ENCODE results near the gene STK32B. TPM values are rescaled to one million over a fixed set of nuclear protein-coding genes. Genes with fewer than 3 reads are reported as not detected.

STK32B gene
- total RNA-seq, 1 donor from 2014 or later: 0.56 TPM

DNA sequence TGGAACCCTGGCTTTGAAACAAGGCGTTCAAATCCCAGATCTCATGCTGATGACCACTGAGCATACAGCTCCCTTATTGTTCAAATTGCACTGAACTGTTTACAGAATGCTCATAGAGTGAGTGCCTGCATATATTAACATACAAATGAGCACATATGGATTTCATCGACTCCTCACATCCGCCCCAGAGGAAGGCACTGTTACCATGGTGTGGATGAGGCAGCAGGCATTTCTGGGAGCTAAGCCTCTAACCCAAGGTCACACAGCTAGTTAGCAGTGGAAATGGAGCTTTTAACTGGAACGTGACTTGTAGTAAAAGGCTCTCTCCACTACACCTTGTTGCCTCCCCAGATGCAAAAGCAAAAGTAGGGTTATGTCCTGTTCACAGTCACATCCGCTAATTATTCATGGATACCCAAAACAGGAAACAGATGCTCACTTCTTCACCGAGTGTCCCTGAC is 289.7 kb downstream of the STK32B start:
- Mint-ChIP-seq H3K36me3 (ENCODE audit: low read depth, unreplicated experiment) (peaks cover 4% of the 10 kb centered on the region), H3K27me3 (ENCODE audit: unreplicated experiment) (peaks cover 1% of the 10 kb centered on the region), H3K4me1 (ENCODE audit: unreplicated experiment) (peaks cover 11% of the 10 kb centered on the region), H3K4me3 (ENCODE audit: unreplicated experiment) (no peak overlapping the region), H3K27ac (ENCODE audit: unreplicated experiment) (peak overlapping the region; percentile 82), H3K9me3 (ENCODE audit: unreplicated experiment) (peaks cover 4% of the 10 kb centered on the region)
- TF ChIP-seq, protein P1, sequence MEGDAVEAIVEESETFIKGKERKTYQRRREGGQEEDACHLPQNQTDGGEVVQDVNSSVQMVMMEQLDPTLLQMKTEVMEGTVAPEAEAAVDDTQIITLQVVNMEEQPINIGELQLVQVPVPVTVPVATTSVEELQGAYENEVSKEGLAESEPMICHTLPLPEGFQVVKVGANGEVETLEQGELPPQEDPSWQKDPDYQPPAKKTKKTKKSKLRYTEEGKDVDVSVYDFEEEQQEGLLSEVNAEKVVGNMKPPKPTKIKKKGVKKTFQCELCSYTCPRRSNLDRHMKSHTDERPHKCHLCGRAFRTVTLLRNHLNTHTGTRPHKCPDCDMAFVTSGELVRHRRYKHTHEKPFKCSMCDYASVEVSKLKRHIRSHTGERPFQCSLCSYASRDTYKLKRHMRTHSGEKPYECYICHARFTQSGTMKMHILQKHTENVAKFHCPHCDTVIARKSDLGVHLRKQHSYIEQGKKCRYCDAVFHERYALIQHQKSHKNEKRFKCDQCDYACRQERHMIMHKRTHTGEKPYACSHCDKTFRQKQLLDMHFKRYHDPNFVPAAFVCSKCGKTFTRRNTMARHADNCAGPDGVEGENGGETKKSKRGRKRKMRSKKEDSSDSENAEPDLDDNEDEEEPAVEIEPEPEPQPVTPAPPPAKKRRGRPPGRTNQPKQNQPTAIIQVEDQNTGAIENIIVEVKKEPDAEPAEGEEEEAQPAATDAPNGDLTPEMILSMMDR (IDR thresholded peaks at IDR 0.05; ENCODE audit: unreplicated experiment): no peak
- DNase-seq (ENCODE audit: low spot score): no peak

GRCh38 chr4:5341526-5341925 is 290.2 kb downstream of the STK32B start:
- DNase-seq (ENCODE audit: low spot score): no peak
- H3K36me3 Mint-ChIP-seq (ENCODE audit: low read depth, unreplicated experiment): peaks cover 4% of the 10 kb centered on the region
- H3K27ac Mint-ChIP-seq (ENCODE audit: unreplicated experiment): peak overlapping the region; percentile 82
- H3K9me3 Mint-ChIP-seq (ENCODE audit: unreplicated experiment): peaks cover 4% of the 10 kb centered on the region
- H3K4me1 Mint-ChIP-seq (ENCODE audit: unreplicated experiment): peaks cover 11% of the 10 kb centered on the region
- H3K4me3 Mint-ChIP-seq (ENCODE audit: unreplicated experiment): no peak overlapping the region
- peaks cover 1% of the 10 kb centered on the region for H3K27me3 Mint-ChIP-seq (ENCODE audit: unreplicated experiment)
- TF ChIP-seq, protein P1 (IDR thresholded peaks at IDR 0.05; ENCODE audit: unreplicated experiment): no peak

DNA sequence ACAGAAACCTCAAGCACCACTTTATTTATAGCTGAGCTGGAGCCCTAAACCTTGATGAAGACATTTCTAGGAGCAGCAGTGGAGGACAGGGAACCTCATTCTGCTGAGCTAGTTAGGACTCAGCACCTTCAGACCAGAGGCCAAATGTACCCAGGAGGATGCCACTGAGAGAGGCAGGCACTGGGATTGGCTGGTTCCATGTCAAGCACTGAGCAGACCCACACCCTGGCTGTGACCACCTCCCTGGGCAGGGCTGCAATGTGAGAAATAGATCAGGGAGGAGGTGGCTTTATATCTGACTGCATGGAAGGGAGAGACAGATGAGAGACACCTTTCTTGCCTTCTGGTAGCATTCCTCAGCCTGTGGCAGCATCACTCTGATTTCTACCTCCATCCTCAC is 304.6 kb downstream of the STK32B start:
- no peaks in the 10 kb centered on the region for H3K9me3 Mint-ChIP-seq (ENCODE audit: unreplicated experiment)

DNA sequence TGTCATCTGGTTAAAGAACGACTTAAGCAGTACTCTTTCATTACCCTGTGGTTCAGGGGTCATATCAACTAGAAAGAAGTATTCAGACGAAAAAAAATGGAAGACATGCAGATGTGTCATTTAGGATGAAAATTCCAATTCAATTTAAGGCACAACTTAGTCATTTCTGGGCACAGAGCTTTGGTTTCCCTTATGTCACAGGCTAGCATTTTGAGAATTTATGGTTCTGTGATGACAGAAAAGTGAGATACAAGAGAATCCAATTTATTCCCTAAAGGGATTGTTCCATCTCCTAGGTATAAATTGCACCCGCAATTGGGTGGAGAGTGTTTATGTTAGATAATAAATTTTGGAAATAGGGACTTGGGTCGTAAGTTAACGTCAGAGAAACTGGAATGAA is 306.6 kb downstream of the STK32B start:
- Mint-ChIP-seq H3K36me3 (ENCODE audit: low read depth, unreplicated experiment) (no peaks in the 10 kb centered on the region), H3K4me1 (ENCODE audit: unreplicated experiment) (no peaks in the 10 kb centered on the region), H3K27ac (ENCODE audit: unreplicated experiment) (no peak overlapping the region), H3K9me3 (ENCODE audit: unreplicated experiment) (no peaks in the 10 kb centered on the region), H3K4me3 (ENCODE audit: unreplicated experiment) (no peak overlapping the region), H3K27me3 (ENCODE audit: unreplicated experiment) (peaks cover 4% of the 10 kb centered on the region)
- DNase-seq (ENCODE audit: low spot score): no peak
- TF ChIP-seq, protein P1 (IDR thresholded peaks at IDR 0.05; ENCODE audit: unreplicated experiment): no peak

More for the DNA sequence above, 304.6 kb downstream of the STK32B start:
- no peak for DNase-seq (ENCODE audit: low spot score)
- Mint-ChIP-seq H3K27ac (ENCODE audit: unreplicated experiment) (no peak overlapping the region), H3K4me3 (ENCODE audit: unreplicated experiment) (no peak overlapping the region), H3K27me3 (ENCODE audit: unreplicated experiment) (peaks cover 6% of the 10 kb centered on the region), H3K36me3 (ENCODE audit: low read depth, unreplicated experiment) (no peaks in the 10 kb centered on the region), H3K4me1 (ENCODE audit: unreplicated experiment) (no peaks in the 10 kb centered on the region)
- TF ChIP-seq, protein P1 (IDR thresholded peaks at IDR 0.05; ENCODE audit: unreplicated experiment): no peak

- Mint-ChIP-seq H3K4me1 (ENCODE audit: unreplicated experiment) (no peaks in the 10 kb centered on the region), H3K27ac (ENCODE audit: unreplicated experiment) (no peak overlapping the region), H3K9me3 (ENCODE audit: unreplicated experiment) (no peaks in the 10 kb centered on the region), H3K36me3 (ENCODE audit: low read depth, unreplicated experiment) (no peaks in the 10 kb centered on the region), H3K4me3 (ENCODE audit: unreplicated experiment) (no peak overlapping the region), H3K27me3 (ENCODE audit: unreplicated experiment) (peaks cover 4% of the 10 kb centered on the region)
- TF ChIP-seq, protein P1 (IDR thresholded peaks at IDR 0.05; ENCODE audit: unreplicated experiment): no peak
- DNase-seq (ENCODE audit: low spot score): peak; percentile 15
These were observed 310.7 kb downstream of the STK32B start for GRCh38 chr4:5361968-5362367.
